ENCODE data around the gene RAD18.

GRCh38 chr3:8895829-8896228, 67.4 kb downstream of the RAD18 start:
- TF ChIP-seq EZH2 (IDR thresholded peaks at IDR 0.05; ENCODE audit: insufficient read depth, poor library complexity, severe bottlenecking) (no peak), EZH2phosphoT487 (IDR thresholded peaks at IDR 0.05; ENCODE audit: insufficient read depth, low read depth) (no peak)
